ENCODE results near the gene XIAP.
"Not testable (repeated sequence)": the region's sequence is repeated elsewhere in the genome, so short reads cannot be mapped to it uniquely, and the experiment has no call there.

XIAP gene

GRCh38 chrX:123876177-123876576 is 16.3 kb downstream of the XIAP start:
- no peak for DNase-seq (ENCODE audit: low read depth)

DNA sequence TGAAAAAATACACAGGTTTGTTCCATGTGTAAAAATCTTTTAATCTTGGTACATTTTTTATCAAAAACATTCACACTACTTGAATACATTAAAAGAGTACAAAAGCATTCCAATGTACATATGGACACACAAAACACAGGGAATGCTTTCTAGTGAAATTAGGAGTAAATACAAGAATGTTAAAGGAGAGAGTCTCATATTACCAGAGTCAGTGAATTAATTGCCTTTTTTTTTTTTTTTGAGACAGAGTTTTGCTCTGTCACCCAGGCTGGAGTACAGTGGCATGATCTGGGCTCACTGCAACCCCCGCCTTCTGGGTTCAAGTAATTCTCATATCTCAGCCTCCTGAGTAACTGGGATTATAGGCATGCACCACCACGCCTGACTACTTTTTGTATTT is 17.0 kb downstream of the XIAP start:
- no peak for DNase-seq (ENCODE audit: low read depth)

GRCh38 chrX:123878252-123878721 is 18.4 kb downstream of the XIAP start:
- DNase-seq (ENCODE audit: low read depth), result no peak

GRCh38 chrX:123881330-123881729 is 21.5 kb downstream of the XIAP start:
- DNase-seq (ENCODE audit: low read depth), result no peak

GRCh38 chrX:123882391-123882790 is 22.5 kb downstream of the XIAP start:
- no peak for DNase-seq (ENCODE audit: low read depth)

DNA sequence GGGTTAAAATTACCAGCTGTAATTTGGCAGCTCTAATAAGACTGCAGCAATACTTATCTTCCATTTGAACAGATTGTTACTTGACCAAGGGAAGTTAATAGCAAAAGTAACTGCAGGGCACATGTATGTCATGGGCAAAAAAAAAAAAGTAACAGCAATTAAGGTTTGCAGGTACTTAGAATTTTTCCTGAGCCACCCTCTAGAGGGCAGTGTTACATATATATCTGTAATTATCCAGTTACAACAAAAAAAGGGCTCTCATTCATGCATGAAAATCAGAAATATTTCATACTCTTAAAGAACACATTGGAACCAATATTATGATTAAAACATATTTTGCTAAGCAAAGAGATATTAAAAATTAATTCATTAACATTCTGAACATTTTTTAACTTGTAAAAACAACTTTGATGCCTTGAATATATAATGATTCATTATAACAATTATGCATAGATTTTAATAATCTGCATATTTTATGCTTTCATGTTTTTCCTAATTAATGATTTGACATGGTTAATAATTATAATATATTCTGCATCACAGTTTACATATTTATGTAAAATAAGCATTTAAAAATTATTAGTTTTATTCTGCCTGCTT is 25.1 kb downstream of the XIAP start:
- DNase-seq (ENCODE audit: low read depth), result no peak

DNA sequence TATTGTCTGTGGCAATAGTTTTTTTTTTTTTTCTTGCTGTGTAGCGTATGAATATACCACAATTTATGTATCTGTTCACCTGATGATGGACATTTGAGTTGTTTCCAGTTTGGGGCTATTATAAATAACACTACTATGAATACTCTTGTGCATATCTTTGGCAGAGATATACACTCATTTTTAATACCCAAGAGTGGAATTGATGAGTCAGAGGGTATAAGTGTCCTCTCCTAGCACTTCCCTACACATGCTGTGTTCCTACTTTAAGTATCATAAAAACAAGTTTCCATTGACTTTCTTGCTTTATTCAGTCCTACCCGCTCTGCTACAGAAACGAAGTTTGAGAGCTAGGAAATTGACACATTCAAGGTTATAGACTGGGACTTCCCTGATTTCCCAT is 39.8 kb downstream of the XIAP start:
- DNase-seq (ENCODE audit: low read depth), result no peak

- DNase-seq (ENCODE audit: low read depth), result not testable (repeated sequence)
Observed at GRCh38 chrX:123903261-123903660, 43.4 kb downstream of the XIAP start.

DNA sequence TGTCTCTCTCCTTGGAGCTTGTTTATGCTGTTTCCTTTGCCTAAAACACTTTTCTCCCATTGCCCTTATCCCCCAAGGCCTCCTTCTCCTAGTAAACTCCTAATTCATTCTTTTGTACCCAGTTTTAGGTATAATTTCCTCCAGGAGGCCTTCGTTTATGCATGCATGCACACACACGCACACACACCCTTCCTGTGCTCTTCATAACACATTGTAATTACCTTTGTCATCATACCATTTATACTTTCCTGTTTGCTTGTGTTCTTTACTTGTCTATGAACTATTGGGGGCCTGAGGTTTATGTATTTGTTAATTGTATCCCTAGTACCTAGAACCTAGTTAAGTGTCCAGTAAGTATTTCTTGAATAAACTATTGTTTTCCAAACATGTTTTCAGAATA is 45.5 kb downstream of the XIAP start:
- DNase-seq (ENCODE audit: low read depth), result no peak

DNA sequence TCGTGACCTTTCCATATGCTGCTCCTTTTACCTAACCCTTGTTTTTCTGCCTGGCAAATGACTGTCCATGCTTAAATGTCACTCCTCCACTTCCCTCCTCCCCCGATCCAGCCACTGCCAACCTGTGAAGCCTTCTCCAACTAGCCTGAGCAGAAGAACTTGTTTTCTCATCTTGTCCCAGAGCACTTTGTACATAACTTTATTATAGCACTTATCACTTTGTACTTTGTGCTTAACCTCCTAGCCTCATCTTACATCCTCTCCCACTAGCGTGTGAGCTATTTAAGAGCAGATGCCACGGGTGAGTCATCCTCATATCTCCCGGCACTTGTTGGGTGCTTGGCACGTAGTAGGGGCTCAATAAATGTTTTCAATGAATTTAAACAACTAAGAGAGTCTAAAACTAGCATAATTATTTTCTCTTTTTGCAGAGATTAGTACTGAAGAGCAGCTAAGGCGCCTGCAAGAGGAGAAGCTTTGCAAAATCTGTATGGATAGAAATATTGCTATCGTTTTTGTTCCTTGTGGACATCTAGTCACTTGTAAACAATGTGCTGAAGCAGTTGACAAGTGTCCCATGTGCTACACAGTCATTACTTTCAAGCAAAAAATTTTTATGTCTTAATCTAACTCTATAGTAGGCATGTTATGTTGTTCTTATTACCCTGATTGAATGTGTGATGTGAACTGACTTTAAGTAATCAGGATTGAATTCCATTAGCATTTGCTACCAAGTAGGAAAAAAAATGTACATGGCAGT is 46.9 kb downstream of the XIAP start:
- DNase-seq (ENCODE audit: low read depth), result no peak

GRCh38 chrX:123909523-123909922 is 49.7 kb downstream of the XIAP start:
- no peak for DNase-seq (ENCODE audit: low read depth)

DNA sequence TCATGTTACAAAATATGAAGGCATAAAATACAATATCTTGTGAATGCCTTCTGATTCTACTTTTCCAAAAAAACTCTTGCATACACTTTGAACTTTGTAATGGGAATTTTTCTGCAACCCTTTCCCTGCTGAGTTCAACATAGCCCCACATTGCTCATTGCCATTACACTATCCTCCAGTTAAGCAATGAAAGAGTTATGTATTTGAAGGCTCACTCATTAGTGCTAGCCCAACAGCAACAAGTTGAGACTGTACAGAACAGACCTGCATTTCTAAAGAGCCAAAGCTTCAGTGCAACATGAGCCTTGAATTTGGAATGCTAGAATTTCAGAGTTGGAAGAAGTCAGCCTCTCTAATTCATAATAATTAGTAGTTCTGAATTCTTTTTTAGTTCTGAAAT is 57.2 kb downstream of the XIAP start:
- DNase-seq (ENCODE audit: low read depth), result no peak

- DNase-seq (ENCODE audit: low read depth), result no peak
Observed at GRCh38 chrX:123918106-123918721, 58.4 kb downstream of the XIAP start.

DNA sequence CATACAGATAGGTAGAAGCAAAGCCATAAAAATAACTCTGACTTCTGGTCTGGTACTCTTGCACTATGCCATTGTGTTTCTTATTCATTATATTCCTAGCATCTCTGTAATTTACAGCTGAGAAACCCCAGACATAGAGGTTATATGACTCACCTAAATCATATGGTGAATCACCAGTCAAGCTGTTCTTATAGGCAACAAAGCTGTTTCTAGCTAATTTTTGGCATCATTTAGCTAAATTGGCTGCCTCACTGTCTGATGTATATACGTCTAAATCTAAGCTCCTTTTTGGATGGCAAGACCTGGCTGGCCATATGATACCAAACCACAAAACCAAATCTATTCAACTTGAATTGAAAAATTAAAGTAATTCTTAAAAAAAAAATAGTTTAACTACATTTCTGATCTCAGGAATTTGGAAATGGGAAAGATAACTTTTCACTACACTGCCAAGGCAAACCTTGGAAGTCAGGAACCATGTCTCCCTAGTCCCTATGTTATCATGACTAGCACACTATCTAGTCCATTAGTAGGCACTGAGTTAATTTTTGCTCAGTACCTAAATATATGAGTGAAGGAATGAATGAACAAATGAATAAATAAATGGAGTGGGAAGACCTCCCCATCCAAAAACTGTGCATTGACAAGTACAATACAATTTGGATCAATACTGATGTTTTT is 60.4 kb downstream of the XIAP start:
- peak; percentile 33 for DNase-seq (ENCODE audit: low read depth)

GRCh38 chrX:123923211-123923610 is 63.4 kb downstream of the XIAP start:
- no peak for DNase-seq (ENCODE audit: low read depth)

DNA sequence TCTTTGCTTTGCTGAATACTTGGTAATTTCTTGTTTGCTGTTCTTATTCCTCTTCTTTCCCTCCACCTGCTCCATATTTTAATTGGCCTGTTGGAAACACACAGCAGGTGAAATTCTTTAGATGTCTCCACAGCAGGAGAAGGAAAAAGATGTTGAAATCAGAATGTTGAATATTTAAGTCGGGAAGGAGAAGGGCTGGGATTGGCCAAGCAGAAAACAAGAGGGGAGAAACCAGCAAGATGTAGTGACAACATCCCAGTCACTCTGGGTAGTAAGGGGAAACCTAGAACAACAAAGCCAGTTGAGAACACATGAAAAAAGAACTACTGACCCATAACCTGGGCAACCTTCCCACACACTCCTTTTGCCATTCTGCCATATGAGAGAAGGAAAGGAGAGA is 64.3 kb downstream of the XIAP start:
- DNase-seq (ENCODE audit: low read depth), result no peak

GRCh38 chrX:123927845-123928244 is 68.0 kb downstream of the XIAP start:
- DNase-seq (ENCODE audit: low read depth), result no peak

- DNase-seq (ENCODE audit: low read depth), result not testable (repeated sequence)
Observed at GRCh38 chrX:123932055-123932454, 72.2 kb downstream of the XIAP start.

DNA sequence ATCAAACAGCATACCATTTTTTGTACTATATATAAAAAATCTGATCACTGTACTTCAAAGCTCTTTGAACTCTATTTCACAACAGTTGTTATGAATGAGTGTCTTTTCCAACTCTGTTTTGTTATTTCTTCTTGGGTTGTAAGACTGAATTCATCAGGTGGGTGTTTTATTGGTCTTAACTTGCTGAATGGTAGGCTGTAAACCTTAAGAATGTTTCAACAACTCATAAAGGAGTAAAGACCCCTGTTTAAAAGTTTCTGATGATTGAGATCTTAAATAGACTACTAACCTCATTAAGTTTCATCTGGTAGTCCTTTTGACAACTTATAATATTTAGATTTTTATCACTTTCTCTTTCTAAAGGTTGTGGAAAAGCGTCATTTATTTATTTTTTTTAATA is 83.2 kb downstream of the XIAP start:
- DNase-seq (ENCODE audit: low read depth), result no peak

DNA sequence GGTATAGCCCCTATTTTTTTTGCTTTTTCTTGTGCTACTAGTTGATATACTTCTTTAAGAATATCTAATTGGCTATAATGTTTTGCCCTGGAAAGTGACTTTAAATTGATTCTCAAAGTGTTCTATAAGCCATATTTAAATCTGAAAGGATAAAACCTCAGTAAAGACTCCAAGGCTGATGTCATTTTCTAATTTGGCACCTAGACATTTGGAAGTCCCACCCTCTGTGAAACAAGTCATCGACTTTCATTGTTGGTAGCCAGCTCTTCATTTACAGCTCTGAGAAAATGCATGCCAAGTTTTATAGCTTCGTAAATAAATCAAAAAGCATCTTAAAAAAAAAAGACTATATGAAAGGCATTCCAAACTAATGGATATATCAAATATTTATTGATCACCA is 83.6 kb downstream of the XIAP start:
- DNase-seq (ENCODE audit: low read depth), result no peak

- no peak for DNase-seq (ENCODE audit: low read depth)
Observed at GRCh38 chrX:123949846-123950245, 90.0 kb downstream of the XIAP start.

DNA sequence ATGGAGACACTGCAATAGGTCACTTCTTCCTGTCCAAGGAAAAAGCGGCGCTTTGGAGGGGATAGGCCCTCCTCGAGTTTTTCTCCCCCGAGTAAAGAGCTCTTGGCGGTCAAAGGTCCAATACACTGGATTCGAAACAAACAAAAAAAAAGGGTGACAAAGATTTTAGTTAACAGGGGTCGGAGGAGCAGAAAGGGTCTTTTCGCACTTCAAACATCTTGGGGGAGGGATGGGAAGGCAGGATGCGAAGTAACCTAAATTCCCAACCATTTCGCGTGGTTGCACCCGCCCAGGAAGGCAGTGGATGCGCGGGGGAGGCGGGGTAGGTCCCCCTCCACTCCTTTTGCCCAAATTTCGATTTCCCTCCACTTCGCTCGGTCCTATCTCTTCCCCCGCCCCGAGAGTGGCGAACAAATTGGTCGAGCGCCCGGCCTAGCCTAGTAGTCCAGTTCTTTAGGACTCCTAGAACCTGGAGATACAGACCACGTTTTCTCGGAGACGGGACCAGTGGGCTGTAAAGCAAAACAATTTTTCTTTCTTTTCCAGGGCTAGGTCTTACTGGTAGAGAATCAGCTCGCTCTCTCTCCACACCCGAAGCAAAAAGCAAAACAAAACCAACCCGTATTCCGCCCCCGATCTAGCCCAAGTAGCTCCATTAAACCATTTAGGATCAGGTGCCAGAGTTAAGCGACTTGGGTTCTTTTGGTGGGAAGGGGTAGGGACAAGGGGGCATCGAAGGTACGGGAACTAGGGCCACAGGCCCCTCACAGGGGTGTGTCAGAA is 99.6 kb downstream of the XIAP start:
- no peak for DNase-seq (ENCODE audit: low read depth)

Measured in fibroblast of the conjunctiva (primary cell).